SW480 (cell line): ENCODE data around the gene EPHB2.

Source experiments
- DNase-seq: peaks from one replicate; pipeline ENCODE4 v3.0.0-alpha.2; 2016; ENCODE audit warnings: low spot score

The EPHB2 gene

DNA sequence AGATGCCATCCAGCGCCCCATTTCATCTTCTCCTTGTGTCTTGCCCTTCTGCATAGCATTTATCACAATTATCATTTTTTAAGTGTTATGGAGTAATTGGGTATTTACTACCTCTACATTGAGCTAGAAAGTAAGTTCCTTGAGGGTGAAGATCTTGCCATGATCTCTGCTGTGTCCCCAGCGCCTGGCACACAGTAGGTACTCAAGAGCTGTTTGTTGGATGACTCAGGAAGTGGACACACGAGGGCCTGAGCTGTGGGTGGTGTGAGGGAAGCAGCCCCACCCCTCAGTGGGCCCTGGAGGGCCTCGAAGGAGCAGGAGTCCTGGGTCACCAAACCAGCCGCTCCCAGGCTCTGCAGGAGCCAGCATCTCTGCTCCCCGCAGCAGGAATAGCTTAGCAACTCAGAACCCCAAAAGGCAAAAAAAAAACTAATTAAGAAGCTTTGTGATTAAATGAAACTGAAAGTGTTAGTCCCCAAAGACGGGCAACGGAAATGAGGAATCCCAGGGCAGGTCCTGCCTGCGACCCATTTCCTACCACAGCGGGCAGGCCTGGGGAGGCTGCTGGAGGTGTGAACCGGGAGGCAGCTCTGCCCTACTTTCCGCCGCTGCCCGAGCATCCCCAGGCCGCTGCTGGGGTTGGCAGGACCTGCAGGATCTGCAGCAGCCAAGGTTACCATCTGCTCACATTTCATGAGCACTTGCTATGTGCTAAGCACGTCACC lies 174.3 kb downstream of the EPHB2 start:
- no peak for DNase-seq

GRCh38 chr1:22886211-22886610 lies 175.6 kb downstream of the EPHB2 start:
- no peak for DNase-seq

GRCh38 chr1:22887491-22887890 lies 176.9 kb downstream of the EPHB2 start:
- DNase-seq, result no peak

DNA sequence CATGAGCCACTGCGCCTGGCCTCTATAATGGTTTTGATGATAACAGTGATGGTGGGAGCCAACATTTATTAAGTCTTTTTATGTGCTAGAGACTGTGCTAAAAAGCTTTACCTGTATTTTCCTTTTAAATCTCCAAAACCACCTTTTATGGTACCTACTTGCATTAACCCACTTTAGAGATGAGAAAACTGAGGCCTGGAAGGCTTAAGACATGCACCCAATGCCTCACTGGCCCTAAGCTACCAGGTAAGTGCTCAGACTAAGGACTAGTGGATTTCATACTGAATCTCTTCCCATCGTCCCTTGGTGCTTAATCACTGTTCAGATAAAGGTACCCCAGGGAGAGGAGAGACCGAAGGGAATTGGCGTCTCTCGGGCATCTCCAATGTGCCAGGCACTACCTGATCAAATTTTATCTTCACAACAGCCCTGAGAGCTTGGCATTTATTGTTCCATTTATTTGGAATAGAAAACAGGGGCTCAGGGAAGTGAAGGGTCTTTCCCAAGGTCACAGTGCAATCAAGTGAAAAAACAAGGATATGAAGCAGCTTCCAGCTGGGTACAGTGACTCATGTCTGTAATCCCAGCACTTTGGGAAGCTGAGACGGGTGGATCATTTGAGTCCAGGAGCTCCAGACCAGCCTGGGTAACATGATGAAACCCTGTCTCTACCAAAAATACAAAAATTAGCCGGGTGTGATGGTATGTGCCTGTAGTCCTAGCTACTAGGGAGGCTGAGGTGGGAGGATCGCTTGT lies 177.9 kb downstream of the EPHB2 start:
- no peak for DNase-seq

GRCh38 chr1:22889213-22889827 lies 178.7 kb downstream of the EPHB2 start:
- DNase-seq, result peak; percentile 28

- no peak for DNase-seq
Observed at GRCh38 chr1:22892789-22893188, 182.2 kb downstream of the EPHB2 start.

GRCh38 chr1:22893292-22893691 lies 182.7 kb downstream of the EPHB2 start:
- DNase-seq, result no peak

DNA sequence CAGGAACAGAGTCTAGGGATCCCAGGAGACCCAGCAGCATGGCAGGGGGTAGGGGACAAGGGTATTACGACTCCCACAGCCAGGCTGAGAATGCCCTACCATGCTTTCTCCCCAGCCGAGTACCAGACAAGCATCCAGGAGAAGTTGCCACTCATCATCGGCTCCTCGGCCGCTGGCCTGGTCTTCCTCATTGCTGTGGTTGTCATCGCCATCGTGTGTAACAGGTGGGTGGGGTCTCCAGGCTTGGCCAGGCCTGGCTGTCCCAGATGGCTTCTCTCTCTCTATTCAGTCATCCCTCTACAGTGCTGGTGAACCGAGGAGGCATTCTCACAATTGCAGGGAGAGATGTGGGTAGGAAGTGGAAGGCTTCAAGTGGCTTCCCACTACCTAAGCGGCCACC lies 184.7 kb downstream of the EPHB2 start:
- no peak for DNase-seq

- no peak for DNase-seq
Observed at GRCh38 chr1:22896184-22896583, 185.5 kb downstream of the EPHB2 start.

- DNase-seq, result no peak
Observed at GRCh38 chr1:22900451-22900850, 189.8 kb downstream of the EPHB2 start.

DNA sequence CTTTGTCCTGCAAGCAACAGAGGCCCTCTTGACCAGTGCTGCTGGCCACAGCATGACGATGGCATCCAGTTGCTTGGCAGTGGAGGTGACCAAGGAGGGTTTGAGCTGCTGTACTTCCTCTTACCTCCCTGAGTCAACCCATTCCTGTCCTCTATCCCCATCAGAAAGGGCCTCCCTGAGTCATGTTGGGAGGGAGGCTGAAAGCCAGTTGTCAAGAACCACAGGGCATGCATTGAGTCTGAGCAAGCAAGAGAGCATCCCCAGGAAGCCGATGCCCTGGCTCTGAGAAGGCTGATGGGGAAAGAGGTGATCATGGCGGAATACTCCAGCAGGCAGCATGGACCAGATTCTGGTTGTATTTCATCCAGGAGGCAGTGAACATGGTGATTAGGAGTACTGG lies 192.5 kb downstream of the EPHB2 start:
- DNase-seq, result no peak

DNA sequence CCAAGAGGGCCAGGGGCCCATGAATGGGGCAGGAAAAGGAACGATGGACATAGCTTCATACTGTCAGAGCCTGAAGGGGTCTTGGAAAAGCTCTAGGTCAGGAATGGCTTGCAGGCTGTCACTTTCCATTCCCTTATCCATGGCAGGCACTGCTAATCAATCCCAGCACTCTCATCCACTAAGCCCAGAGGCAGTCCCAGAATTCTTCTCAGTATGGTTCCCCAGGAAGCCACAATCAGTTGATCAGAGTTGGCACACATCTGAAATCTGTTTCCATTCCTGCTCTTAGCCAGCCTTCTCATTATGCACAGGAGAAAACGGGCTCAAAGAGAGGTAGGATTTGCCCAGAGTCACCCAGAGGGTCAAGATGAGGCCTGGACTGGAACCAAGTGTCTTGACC lies 196.3 kb downstream of the EPHB2 start:
- DNase-seq, result no peak

DNA sequence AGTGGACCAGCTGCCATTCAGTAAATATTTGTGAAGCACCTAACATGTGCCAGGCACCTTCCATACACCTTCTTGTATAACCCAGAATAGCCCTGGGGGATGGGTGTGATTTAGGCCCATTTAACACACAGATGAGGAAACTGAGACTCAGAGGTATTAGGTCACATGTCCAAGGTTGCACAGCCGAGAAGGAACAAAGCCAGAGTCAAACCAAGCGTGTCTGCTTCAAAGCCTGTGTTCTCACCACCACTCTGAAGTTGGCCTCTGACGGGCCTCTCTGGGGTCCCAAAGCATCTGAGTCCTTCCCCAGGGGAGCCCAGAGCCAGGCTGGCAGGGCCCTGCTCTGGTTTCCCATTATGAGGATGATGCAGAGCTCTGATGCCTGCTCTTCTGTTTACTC lies 196.9 kb downstream of the EPHB2 start:
- no peak for DNase-seq

DNA sequence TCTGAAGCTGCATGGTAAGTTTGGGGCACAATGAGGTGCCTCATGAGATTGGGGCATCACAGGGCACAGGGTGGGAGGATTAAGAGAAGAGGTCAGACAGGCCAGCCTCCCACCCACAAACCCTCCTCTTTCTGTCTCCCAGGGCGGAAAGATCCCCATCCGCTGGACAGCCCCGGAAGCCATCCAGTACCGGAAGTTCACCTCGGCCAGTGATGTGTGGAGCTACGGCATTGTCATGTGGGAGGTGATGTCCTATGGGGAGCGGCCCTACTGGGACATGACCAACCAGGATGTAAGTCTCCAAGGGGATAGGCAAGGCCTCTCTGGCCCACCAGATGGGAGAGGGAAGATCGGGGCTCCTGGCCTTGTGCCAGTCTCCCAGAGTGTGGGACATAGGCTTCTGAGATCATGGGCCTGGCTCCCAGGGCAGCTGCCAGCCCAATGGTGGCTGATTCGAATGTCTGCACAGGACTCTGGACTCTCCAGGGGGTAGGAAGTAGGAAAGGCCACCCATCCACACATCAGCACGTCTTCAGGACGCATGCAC lies 198.3 kb downstream of the EPHB2 start:
- no peak for DNase-seq

DNA sequence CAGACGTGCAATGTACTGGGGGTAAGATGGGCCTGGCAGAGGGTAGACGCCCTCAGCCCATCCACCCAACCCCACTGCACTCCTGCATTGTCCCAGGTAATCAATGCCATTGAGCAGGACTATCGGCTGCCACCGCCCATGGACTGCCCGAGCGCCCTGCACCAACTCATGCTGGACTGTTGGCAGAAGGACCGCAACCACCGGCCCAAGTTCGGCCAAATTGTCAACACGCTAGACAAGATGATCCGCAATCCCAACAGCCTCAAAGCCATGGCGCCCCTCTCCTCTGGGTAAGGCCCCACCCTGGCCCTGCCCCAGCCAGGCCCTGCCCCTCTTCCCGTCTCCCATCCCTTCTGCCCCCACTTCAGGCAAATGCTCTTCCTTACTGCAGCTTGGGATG lies 199.6 kb downstream of the EPHB2 start:
- no peak for DNase-seq

DNA sequence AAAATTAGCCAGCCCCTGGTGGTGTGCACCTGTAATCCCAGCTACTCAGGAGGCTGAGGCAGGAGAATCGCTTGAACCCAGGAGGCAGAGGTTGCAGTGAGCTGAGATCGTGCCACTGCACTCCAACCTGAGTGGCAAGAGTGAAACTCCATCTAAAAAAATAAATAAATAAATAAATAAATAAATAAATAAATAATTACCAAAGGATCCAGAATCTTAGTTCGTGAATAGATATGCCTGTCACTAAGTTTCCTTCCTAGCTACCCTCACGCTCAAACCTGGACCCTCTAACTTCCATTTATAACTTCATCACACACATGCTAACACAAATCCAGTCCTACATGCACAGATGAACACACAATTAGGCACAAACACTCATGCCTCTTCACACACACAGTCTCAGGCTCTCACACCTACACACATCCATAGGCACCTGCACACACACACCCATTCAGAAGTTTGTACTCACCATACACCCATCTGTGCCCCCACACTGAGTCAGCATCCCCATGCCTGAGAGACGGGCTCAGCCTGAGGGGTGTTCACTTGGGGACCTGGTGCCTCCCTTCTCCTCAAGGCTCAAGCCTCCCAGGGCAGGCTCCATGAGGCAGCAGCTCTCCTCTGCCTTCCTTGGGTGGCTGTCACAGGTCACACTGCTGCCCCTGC lies 200.5 kb downstream of the EPHB2 start:
- DNase-seq, result no peak

DNA sequence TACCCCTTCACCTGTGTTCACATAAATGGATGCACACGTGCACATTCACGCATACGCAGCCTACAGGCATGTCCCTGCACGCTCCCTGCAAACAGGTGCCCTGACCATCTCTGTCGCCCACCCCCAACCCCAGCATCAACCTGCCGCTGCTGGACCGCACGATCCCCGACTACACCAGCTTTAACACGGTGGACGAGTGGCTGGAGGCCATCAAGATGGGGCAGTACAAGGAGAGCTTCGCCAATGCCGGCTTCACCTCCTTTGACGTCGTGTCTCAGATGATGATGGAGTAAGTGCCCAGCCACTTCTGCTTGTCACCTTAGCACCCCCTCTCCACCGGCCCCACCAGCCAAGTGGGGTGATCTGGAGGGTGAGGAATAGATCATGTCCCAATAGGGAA lies 201.7 kb downstream of the EPHB2 start:
- DNase-seq, result no peak

- DNase-seq, result no peak
Observed at GRCh38 chr1:22913421-22914141, 202.9 kb downstream of the EPHB2 start.

GRCh38 chr1:22914156-22914555 lies 203.5 kb downstream of the EPHB2 start:
- no peak for DNase-seq

- no peak for DNase-seq
Observed at GRCh38 chr1:22914633-22915217, 204.1 kb downstream of the EPHB2 start.

DNA sequence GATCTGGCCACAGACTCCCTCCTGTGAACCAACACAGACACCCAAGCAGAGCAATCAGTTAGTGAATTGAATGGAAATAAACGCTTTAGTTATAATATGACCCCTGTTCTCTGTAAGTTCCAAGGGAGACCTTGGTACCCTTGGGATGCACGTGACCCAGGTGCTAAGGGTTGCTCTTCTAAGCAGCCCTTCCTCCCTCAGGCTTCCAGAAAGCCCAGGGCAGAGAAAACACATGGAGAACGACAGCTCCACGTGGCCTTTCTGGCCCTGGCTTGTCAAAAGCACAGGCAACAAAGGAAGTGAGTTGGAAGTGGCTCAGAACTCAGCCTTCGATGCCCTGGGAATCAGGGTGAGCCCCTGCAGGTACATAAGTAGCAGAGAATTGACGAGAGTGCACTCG lies 204.6 kb downstream of the EPHB2 start:
- no peak for DNase-seq
